Measurements from ENCODE around the gene SPTBN5. TPM values are rescaled to one million over a fixed set of nuclear protein-coding genes. Genes with fewer than 3 reads are reported as not detected.

Gene SPTBN5
- total and polyA plus RNA-seq, 10 of the 15 experiments (the other 5 are each of a cell fraction or from before 2014, with no cell fraction given): under 0.01 to 0.18 (median 0.04) TPM; not detected in 4

GRCh38 chr15:41816788-41817187, 77.1 kb downstream of the SPTBN5 start:
- Histone ChIP-seq H3K4me1 (ENCODE audit: control insufficient read depth, insufficient read depth, low read length) (no peaks in the 10 kb centered on the region), H3K27me3 (replicated peaks in 1 of 2; ENCODE audit: control insufficient read depth in 2 of 2, insufficient read depth in 2 of 2, low read length in 1 of 2) (no peaks in the 10 kb centered on the region), H2AFZ (ENCODE audit: control insufficient read depth, low read depth, low read length) (no peak overlapping the region), H3K9me3 (replicated peaks; ENCODE audit: control insufficient read depth, insufficient read depth, low read length) (no peaks in the 10 kb centered on the region), H3K36me3 (ENCODE audit: control insufficient read depth in 2 of 2, insufficient read depth in 2 of 2, low read length in 1 of 2) (peaks cover 3 to 21% of the 10 kb centered on the region in 2 experiments; a peak in 3 of 4 replicates), H3K4me3 (no peak overlapping the region), H3K9ac (ENCODE audit: control insufficient read depth, insufficient read depth, low read length) (no peak overlapping the region), H4K20me1 (ENCODE audit: control insufficient read depth, insufficient read depth) (no peaks in the 10 kb centered on the region), H3K27ac (ENCODE audit: control insufficient read depth, insufficient read depth) (no peak overlapping the region), H3K79me2 (ENCODE audit: control insufficient read depth, insufficient read depth, low read length) (no peaks in the 10 kb centered on the region), H3K4me2 (ENCODE audit: control insufficient read depth, insufficient read depth) (no peak overlapping the region)
- in situ Hi-C loops (cut with MboI): no loop called here
- no TSS peak for BruUV-seq (replicated peaks)
- ATAC-seq (no peak), FAIRE-seq (no peak), DNase-seq (ENCODE audit: low read depth, low spot score) (no peak)
- 94% methylated on average over 9 of the region's 9 CpGs for WGBS (ENCODE audit: insufficient coverage, insufficient replicate concordance, low lambda C conversion rate, missing lambda C conversion rate)
- intact Hi-C loops (cut with micrococcal nuclease; ENCODE audit: unreplicated experiment): loop anchor here (10.0 kb wide), 1 partner anchor 122 kb away; no protein-coding TSS in a partner anchor
- no peak for TF ChIP-seq SPI1 (IDR thresholded peaks at IDR 0.05; ENCODE audit: borderline replicate concordance, insufficient read depth, low read depth, low read length)
- TF ChIP-seq KLF5 (IDR thresholded peaks at IDR 0.05; ENCODE audit: partially characterized antibody): no peak
- no peak for TF ChIP-seq RAD51 (IDR thresholded peaks at IDR 0.05)
- TF ChIP-seq ZNF274 (IDR thresholded peaks at IDR 0.05; ENCODE audit: insufficient read depth, insufficient read length): no peak
- no peak for TF ChIP-seq HDAC2 (IDR thresholded peaks at IDR 0.05)
- no peak for TF ChIP-seq SREBF2 (IDR thresholded peaks at IDR 0.05; ENCODE audit: low read length)
- TF ChIP-seq CTCF (IDR thresholded peaks at IDR 0.05 in 2 of 3, conservative IDR thresholded peaks at IDR 0.05 in 1 of 3; ENCODE audit: control insufficient read depth in 2 of 3, extremely low read depth in 1 of 3, insufficient read depth in 1 of 3, low read depth in 3 of 3, low read length in 3 of 3): no peak
- no peak for TF ChIP-seq POU2F2 (IDR thresholded peaks at IDR 0.05; ENCODE audit: borderline replicate concordance, low read depth, low read length)
- no peak for TF ChIP-seq NFYA (IDR thresholded peaks at IDR 0.05; ENCODE audit: borderline replicate concordance, low read depth, low read length)
- TF ChIP-seq NFXL1 (IDR thresholded peaks at IDR 0.05; ENCODE audit: borderline replicate concordance): no peak
- no peak for TF ChIP-seq LARP7 (IDR thresholded peaks at IDR 0.05)
- TF ChIP-seq CREB1 (IDR thresholded peaks at IDR 0.05; ENCODE audit: low read depth): no peak
- no peak for TF ChIP-seq SUZ12 (IDR thresholded peaks at IDR 0.05; ENCODE audit: unreplicated experiment)
- no peak for TF ChIP-seq IRF4 (IDR thresholded peaks at IDR 0.05; ENCODE audit: low read depth, low read length)
- SMC1A ChIA-PET (ENCODE audit: uncharacterized antibody, unreplicated experiment): interaction anchor here (1.6 kb wide), 1 partner anchor 43 kb away, joined by 6 read pairs; the partner anchor contains the start of gene MAPKBP1
- POLR2A ChIA-PET: no interaction called here
- CTCF ChIA-PET: interaction anchor here (1.3 to 1.7 kb wide), 2 partner anchors 43 to 213 kb away, joined by 3 to 7 read pairs; partner anchors contain the start of gene MAPKBP1
- RAD21 ChIA-PET (ENCODE audit: unreplicated experiment): no interaction called here

Data from GM12878 (cell line).